ENCODE results near the gene TMEM156.
"Not testable (repeated sequence)": the region's sequence is repeated elsewhere in the genome, so short reads cannot be mapped to it uniquely, and the experiment has no call there.

Gene TMEM156

DNA sequence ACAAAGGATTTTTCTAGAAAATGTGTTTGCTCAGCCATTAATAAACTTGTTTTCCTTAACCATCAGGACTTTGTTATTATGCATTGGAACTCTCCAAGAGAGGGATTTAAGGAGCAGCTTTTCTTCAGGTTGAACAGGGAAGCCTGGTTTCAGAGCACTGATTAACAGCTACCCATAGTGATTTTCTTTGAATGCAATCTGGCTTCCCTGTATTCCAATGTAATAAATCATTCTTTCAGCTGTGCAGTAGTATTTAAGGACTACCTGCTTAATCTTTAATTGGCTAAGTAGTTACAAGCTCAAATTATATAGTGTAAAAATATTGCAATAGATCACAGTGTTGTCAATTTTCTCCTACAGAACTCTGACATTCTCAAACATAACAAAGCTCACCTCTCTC, 77.5 kb downstream of the TMEM156 start:
- no peak for DNase-seq

DNA sequence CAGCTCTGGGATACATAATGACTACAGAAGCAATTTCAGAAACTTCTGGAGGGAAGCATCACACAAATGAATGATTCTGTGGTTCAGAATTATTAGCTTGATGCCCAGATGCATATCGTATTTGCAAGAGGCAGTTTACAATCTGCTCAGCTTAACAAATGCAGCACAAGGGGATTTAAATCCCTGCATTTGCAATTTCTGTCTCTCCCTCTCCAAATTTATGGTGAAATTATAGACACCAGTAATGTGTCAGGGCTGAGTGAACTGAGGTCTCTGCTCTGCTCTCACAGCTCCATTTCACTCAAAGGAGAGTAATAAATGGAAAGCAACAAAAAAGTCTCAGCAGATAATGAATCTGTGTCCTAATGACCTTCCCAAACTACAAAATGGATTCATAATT, 80.2 kb downstream of the TMEM156 start:
- no peak for DNase-seq

DNA sequence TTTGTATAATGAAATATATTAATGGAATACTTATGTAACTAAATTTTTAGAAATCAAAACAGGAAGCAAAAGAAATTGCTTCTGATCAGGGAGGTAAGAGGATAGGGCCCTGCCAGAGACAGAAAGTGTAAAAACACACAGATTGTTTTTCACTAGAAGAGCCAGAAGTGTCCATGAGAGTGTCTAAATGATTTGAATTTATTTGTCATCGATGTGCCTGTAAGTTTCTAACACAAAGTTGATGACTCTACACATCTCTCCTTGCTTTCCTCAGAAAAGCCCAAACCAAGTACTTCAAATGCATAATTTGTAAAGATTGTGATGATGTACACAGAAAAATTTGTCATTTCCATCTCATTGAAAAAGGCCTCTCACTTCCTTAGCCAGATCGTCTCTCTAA, 80.6 kb downstream of the TMEM156 start:
- no peak for DNase-seq

DNA sequence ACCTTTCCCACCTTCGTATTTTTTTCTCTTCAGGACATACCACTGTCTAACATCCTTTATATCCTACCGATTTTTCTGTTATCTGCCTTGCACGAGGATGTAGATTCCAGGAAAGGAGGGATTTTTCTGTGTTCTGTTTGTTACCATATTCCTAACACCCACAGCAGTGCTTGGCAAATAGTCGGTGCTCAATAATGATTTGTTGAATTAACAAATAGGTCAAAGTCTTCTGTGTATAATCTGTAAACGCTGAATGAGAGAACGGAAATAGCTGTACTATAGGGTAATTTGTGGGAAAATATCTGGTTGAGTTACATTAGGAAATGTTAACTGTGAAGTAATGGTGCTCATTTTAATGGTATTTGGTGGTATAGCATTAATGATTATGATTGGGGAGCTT, 81.5 kb downstream of the TMEM156 start:
- DNase-seq = no peak

DNA sequence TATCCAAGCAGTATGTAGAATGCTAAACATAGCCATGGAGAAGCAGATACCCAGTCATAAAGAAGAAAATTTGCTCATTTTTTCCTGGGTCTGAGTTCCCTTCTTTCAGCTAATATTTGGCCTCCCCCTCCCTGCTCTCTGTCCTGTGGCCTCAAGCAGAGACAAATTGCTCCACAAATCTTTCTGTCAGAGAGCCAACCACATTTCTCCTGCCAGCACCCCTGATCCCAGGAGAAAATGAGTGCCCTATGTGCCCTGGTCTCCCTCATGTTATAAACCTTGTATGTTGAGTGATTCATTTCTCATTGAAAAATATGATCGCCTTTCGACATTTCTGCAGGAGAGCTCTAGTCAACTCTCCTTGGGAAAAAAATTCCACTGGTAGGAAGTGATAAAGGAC, 82.0 kb downstream of the TMEM156 start:
- DNase-seq = no peak

DNA sequence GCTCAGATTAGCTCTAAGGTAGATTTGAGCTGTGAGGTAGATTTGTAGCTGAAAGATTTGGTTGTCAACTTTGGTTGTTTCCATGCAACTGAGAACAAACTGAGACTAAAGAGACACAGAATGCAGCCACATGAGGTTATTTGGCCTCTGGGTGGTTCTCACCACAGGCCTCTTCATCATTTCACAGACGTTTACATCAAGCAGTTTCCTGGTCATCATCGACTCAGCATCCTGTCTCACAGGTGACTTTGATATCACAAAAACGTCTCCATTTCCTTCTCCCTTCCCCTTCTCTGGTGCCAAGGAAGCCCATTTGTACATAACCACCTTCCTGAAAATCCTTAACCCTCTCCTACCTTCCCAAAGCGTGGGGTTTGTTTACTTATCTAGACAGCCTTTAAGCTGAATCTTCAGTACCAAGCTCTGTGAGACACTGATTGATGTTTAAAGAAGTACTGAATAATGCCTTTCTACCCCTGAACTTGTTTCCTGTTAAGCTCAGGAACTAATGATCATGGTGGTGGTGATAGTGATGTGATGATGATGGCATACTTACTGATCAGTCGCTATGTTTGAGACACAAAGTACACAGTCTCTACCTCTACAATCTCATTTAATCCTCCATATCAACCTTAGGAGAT, 82.7 kb downstream of the TMEM156 start:
- no peak for DNase-seq

DNA sequence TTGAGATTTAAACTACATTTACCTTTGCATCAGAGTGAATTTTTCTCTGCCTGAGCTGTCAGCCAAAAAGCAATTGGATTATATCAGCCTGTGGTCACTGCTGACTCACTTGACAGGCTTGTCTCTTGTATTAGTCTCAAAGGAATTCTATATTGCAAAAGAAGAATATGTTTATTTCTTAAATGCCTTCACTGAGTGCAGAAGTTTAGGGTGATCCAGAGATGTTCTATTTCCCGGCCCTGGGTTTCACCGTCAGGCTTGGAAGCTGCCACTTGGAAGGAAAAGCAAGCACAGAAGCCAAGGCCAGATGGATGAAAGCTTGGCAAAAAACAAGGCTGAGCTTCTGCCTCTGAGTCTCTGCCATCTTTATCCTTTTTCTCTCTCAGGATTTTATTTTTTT, 83.7 kb downstream of the TMEM156 start:
- DNase-seq = no peak

DNA sequence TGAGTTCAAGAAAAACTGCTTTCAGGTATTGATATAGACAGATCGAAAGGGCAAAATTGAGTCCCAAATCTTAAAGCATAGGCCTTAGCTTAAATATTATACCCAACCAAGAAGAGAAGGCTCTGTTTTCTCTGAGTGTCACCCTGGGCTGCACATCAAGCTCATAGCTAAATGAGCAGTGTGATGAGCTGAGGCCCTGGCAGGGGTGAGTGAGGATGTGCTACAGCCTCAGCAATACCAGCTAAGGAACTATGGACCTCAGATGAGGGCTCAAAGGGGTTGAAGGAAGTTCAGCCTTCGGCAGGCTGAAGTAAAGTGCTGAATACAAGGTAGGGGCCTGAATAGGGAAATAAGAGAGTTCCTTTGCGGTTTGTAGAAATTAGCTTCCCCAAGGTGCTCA, 85.3 kb downstream of the TMEM156 start:
- no peak for DNase-seq

DNA sequence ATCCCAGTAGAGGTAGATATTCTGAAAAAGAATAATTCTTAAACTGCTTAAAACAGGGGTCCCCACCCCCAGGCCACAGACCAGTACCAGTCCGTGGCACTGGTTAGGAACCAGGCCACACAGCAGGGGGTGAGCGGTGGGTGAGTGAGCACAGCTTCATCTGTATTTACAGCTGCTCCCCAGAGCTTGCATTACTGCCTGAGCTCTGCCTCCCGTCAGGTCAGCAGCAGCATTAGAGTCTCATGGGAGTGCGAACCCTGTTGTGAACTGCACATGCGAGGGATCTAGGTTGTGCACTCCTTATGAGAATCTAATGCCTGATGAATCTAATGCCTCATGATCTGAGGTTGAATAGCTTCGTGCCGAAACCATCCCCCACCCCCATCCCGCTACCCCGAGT, 87.8 kb downstream of the TMEM156 start:
- no peak for DNase-seq

DNA sequence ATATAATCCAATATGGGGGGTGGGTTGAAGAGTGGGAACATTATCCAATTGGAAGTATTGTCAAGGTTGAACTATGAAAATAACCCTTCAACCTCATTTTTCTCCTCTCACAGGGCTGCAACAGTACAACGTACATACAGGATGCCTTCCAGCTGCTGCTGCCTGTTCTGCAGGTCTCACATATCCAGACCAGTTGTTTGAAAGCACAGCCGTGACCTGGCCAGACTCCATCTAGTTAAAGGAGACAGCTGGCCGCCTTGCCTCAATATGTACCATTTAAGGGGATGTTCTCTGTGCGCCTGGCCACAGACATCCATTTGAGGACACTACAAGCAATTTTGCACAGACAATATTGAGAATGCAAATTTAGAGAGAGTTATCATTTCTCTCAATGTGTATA, 88.9 kb downstream of the TMEM156 start:
- no peak for DNase-seq

DNA sequence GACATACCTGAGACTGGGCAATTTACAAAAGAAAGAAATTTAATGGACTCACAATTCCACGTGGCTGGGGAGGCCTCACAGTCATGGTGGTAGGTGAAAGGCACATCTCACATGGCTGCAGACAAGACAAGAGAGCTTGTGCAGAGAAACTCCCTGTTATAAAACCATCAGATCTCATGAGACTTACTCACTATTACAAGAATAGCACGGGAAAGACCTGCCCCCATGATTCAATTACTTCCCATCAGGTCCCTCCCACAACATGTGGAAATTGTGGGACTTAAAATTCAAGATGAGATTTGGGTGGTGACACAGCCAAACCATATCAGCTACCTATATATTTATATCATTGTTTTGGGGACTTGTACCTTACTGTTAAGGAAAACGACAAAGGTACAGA, 90.3 kb downstream of the TMEM156 start:
- DNase-seq = not testable (repeated sequence)

DNA sequence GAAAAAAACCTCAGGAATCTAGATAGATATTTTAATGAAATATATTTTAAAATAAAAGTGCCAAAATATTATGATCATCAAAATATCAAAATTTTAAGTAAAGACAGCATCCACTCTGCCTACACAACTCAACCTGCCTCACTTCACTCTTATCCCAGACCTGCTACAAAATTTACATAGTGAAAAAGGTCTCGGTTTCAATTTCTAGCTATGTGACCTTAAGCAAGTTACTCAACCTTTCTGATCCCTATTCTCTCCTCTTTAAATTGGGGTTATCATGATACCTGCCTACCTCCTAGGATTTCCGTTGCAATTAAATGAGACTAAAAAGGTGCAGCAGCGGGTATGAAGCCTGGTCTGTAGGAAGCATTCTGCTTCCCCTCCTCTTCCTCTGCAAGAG, 91.7 kb downstream of the TMEM156 start:
- DNase-seq = no peak

DNA sequence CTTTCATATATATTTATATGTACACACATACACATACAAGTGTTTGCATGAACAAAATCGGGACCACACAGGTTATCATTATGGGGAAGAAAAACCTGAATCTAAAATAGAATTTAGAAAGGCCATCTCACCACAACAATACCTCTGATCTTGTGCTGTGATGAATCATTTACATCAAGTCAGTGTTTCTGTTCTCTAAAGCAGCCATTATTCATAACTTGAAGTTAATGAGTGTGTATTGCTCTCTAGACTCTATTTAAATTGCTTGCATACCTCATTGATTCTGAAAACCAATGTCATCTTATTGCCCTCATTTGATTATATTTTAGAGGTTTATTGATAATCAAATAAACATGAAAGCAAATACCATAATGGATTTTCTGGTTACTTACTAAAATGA, 93.0 kb downstream of the TMEM156 start:
- no peak for DNase-seq

DNA sequence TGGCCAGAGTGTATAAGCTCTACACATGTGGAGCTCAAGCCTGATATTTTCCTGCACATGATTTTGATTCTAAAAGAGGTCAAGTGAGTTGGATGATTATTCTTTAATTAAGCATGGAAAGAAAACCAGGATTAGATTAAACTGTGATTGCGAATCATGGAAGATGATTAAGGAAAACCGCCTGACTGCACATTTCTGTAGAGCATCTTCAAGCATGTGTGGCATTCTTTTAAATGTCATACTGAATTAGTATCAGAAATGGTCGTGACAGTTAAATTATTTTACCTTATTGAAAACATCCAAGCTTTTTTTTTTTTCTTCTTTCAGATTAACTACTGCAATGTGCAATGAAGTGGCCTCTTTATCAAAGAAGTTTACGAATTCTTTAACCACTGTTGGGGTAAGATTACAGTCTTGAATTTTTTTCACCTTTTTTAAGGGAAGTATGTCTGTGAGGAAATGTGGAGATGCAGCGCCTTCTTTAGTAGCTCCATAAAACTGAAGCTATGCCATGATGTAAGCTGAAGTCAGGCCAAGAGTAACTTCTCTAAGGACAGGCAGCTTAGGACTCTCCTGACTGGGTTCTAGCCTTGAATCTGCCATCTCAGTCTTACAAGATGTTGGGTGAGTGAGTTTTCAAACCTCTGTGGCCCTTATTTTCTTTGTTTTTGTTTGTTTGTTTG, 96.7 kb downstream of the TMEM156 start:
- DNase-seq = no peak

DNA sequence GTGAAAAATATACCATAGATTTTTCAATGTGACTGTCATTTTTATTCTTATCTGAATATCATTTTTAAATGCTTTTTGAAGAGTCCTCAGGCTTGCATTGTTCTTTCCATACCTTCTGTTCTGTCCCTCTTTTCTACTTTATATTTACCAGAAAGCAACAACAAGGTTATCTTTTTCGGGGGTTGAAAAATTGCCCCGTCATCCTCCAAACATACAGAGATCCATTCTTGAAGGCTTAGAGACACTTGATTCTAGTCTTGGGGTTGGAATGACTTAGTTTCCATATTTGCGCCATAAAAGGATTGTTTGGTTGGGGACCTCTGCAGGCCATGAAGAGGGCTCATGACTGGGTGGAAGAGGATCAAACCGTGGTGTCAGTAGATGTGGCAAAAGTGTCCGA, 101.1 kb downstream of the TMEM156 start:
- no peak for DNase-seq

DNA sequence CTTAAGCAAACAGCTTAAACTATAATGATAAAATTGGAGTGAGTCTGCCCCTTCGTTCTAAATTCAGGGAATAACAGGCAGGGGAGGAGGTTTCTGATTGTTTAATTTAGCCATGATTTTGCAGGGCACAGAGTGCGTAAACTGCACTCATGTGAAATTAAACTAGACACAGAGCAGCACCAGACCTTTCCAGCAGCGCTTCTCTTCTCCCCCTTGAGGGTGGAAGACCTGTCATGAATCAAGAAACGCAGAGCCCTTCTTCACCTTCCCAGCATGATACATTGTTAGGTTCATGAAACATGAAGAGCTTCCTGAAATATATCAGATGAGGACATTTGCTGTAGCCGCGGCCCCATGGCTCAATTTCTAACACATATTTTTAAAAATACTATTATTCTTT, 101.5 kb downstream of the TMEM156 start:
- no peak for DNase-seq

DNA sequence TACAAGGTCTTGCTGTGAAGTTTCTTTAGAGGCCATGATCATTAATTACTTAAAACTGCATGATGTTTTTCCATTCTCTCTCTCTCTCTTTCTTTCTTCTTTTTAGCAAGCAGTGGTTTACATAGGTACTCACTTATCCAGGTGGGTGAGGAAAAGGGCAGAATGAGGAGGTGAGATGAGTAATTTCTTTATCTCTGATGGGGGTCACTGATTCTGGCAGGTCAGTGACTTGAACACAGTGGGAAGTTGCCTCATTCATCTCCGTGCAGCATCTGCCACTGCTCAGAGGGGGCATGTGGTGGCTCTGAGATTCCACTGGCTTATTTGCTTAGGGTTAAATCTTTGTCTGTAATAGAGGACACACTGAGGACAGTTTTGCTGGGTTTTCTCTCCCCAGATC, 102.0 kb downstream of the TMEM156 start:
- DNase-seq = no peak

DNA sequence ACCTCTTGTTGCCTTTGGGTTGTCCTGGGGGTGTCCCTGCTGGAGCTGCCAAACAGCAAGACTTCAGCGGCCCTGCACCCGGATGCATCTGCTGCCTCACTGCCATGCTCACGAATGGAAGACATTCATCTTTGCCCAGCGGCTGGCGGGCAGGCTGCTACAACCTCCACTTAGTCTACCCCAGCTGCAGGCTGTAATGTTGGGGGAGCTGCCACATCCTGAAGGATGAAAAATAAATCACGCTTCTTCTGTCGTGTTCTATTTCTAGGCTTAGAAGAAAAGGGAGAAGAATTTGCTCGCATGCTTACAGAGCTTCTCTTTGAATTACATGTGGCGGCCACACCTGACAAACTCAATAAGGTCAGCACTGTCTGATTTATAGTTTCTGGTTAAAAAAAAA, 103.2 kb downstream of the TMEM156 start:
- DNase-seq = no peak

DNA sequence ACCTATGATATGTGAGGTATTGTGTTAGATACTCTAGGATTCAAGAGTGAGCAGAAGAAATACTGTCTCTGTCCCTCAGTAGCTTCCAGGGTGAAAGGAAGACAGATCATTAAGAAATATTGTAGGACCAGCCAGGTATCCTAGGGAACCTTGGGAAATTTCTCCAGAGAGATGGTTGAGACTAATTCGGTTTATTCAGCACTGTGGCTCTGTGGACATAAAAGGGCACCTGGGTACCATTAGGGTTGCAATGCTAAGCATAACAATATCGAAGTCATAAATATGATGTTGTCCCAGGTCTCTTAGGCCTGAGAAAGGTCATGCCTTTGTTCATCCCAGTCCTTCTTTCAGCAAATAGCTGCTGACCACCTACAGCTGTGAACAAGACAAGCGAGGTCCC, 103.6 kb downstream of the TMEM156 start:
- no peak for DNase-seq

DNA sequence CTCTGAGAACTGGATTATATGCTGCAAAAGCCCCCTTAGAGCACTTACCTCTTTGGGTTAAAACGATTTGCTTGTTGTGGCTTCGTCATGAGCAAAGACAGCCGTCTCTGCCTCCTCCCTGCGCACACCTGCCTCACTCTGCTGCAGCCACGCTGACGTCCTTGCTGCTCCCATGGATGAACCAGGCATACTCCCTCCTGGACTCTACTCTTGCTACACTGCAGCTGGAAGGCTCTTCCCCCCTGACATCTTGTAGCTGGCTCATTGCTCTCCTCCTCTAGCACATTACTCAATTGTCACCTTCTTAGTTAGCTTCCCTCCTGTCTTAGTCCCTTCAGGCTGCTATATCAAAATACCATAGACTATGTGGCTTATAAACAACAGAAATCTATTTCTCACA, 105.3 kb downstream of the TMEM156 start:
- no peak for DNase-seq

DNA sequence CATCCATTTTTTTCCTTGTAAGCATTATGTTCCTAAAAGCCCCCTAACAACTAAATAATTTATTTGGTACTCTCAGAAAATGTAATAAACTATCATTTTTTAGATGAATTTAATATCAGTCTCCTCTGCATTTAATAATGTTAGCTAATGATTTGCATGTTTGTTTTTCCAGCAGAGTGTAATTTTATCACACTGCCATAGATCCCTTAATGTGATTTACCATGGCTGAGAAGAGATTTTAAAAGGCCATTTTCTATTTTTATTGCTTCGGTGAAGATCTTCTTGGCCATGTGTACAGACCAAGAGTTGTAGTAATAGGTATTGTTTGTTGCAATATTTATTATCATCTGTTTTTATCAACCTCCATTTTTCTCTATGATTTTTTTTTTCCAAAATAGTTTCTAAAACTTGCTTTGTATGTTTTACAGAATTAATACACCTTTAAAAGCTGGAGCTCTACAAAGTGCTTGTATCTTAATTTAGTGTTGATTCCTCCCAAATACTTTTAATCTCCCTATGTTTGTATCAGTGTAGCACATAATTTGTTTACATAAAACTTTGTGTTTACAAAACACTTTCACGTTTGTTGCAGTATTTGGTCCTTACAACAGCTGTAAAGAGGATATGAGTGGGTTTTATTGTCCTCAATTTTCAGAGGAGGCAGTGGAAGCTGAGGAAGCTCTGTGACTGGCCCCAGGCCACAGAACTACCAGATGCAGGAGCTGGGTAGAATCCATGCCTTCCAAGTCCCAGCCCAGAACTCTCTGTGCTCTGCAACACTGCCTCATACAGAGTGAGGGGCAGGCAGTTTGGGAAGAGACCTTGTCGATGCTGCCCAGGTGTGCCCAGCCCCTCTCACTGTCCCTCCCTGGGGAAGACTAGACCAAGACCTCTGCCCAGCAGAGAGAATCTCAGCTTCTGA, 106.5 kb downstream of the TMEM156 start:
- DNase-seq = no peak

DNA sequence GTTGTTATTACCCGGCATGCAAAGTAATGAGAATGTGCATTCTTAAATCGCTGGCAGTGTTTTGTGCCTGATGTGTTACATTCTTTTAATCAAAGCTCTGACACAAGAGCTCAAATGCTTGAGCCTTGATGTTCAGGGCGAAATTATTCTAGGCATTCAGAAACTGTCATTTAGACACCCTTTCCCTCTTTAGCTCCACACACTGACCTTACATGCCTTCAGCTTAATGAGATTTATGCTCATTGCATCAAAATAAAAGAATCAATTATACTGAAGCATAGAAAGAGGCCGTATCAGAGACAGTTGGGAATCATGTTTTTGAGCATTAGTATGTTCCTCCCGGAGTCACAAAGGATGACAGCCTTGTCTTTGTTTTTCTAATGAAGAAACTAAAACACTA, 107.9 kb downstream of the TMEM156 start:
- no peak for DNase-seq

DNA sequence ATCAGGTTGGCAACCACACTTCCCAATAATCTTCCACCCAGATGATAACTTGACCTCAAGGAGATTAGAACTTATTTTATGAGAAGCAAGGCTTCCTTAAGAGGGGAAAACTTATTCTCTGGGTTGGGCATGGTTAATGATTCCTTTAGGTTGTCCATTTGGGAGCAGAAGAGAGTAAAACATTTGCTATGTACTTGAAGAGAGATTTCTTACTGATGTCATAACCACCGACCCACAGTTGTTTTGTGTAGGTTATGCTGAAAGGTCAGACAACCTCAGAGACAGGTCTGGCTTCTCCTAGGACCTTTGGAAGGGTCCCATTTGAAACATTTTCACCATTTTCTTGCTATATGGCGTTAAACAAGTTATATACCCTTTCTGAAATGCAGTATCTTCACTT, 108.5 kb downstream of the TMEM156 start:
- DNase-seq = no peak

DNA sequence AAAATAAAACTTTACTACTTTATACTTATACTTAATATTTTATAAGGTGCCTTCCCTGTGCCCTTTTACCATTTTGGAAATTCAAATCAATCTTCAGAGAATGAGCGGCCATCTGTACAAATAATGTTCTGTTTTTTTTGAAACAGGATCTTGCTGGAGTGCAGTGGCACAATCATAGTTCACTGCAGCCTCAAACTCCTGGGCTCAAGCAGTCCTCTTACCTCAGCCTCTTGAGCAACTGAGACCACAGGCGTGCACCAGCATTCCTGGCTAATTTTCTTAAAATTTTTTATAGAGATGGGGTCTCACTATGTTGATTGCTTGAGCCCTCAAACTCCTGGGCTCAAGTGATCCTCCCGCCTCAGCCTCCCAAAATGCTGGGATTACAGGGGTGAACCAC, 111.1 kb downstream of the TMEM156 start:
- no peak for DNase-seq
